ENCODE results near the gene ADAM17. TPM values are rescaled to one million over a fixed set of nuclear protein-coding genes. Genes with fewer than 3 reads are reported as not detected.

The ADAM17 gene
- total RNA-seq, 1 donor from 2014 or later: 28.1 TPM

DNA sequence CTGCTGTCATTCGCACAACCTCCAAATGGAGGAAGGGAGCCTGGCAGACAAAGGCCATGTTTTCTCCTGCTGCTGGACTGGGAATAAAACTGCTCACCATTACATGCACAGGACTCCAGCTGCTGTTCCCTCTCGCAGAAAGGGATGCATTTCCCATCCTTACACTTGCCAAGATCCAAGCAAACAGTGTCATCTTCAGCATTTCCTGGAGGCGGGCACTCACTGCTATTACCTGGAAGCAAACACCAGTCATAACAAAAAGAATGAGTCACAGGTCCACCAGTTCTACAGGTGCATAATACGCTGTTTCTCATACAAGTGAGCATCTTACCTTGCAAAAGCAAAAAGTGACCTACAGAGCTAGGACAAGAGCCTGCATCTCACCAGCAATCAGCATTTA is 58.6 kb downstream of the ADAM17 start:
- H3K4me3 ChIP-seq (ENCODE audit: low read depth, low read length): no peak overlapping the region
- no peak for DNase-seq (ENCODE audit: low read depth)
- no peak for TF ChIP-seq CTCF (conservative IDR thresholded peaks at IDR 0.05; ENCODE audit: low read depth, low read length)

GRCh38 chr2:9494081-9494480 is 61.5 kb downstream of the ADAM17 start:
- H3K4me3 ChIP-seq (ENCODE audit: low read depth, low read length): no peak overlapping the region
- no peak for TF ChIP-seq CTCF (conservative IDR thresholded peaks at IDR 0.05; ENCODE audit: low read depth, low read length)

DNA sequence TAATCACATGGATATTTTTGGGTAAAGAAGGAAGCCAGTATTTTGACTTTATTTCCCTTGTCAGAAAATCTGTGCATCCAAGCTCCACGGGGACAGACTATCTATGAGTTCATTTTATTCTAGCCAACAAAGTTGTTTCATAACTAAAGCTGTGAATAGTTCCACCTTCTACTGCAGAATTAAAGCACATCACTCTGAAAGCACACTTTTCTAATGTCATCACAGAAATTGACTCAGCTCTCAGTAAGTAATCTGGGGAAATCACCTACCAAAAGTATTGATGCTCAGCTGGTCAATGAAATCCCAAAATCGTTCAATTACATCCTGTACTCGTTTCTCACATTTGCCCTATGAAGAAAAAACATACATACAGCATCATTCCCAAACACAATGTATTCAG is 62.2 kb downstream of the ADAM17 start:
- no peak overlapping the region for H3K4me3 ChIP-seq (ENCODE audit: low read depth, low read length)
- DNase-seq (ENCODE audit: low read depth): no peak
- no peak for TF ChIP-seq CTCF (conservative IDR thresholded peaks at IDR 0.05; ENCODE audit: low read depth, low read length)

More at GRCh38 chr2:9494081-9494480, 61.5 kb downstream of the ADAM17 start:
- DNase-seq (ENCODE audit: low read depth): no peak

DNA sequence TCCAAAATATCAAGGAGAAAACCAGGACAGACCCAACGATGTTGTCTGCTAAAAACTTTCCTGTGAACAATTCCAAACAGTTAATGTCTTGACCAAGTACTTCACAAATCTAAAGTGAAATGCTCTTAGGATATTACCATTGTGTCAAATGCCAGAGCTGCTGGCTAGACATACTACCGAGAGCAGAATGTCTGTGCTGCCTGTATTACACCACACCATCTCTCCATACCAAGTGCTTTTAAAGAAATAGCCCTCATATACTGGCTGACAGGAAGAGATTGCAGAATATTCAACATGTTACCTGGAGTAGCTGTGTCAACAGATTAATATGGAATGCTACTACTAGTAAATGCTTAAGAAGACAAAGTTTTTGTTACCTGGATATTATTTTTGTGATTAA is 62.7 kb downstream of the ADAM17 start:
- no peak for DNase-seq (ENCODE audit: low read depth)
- TF ChIP-seq CTCF (conservative IDR thresholded peaks at IDR 0.05; ENCODE audit: low read depth, low read length): no peak
- no peak overlapping the region for H3K4me3 ChIP-seq (ENCODE audit: low read depth, low read length)

- no peak overlapping the region for H3K4me3 ChIP-seq (ENCODE audit: low read depth, low read length)
- no peak for DNase-seq (ENCODE audit: low read depth)
- TF ChIP-seq CTCF (conservative IDR thresholded peaks at IDR 0.05; ENCODE audit: low read depth, low read length): no peak
These were observed 64.8 kb downstream of the ADAM17 start for GRCh38 chr2:9490789-9491188.

GRCh38 chr2:9488583-9489547 is 66.8 kb downstream of the ADAM17 start:
- TF ChIP-seq CTCF (conservative IDR thresholded peaks at IDR 0.05; ENCODE audit: low read depth, low read length): no peak
- no peak overlapping the region for H3K4me3 ChIP-seq (ENCODE audit: low read depth, low read length)
- no peak for DNase-seq (ENCODE audit: low read depth)

DNA sequence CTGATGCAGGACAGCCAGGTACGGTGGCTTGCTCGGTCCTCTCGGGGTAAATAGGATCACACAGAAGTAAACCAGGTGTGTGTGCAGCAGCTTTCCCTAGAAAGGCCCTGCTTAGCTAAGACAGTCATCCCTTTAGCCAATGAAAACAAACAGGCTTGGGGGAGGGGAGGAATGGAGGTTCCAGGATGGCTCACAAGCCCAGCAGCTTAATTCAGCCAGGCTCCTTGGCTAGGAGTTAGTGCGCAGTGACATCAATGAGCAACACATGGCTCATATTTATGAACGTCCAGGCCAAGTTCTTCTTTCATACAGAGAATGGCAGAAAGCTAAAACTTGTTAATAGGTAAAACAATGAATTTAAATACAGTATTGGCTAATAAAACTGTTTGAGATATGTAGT is 71.1 kb downstream of the ADAM17 start:
- no peak overlapping the region for H3K4me3 ChIP-seq (ENCODE audit: low read depth, low read length)
- TF ChIP-seq CTCF (conservative IDR thresholded peaks at IDR 0.05; ENCODE audit: low read depth, low read length): no peak
- DNase-seq (ENCODE audit: low read depth): no peak
